Heart left ventricle (tissue), 16 donors: Measurements from ENCODE around the gene ADAMTS3. TPM values are rescaled to one million over a fixed set of nuclear protein-coding genes. Genes with fewer than 3 reads are reported as not detected.

Source experiments
- ATAC-seq, 4 donors: fragments of 200-7000 bp; cut with Tn5 transposase; one replicate each; pipeline ENCODE4 v1.9.1; 2020 to 2022; ENCODE audit warnings: moderate library complexity in 4 of 4, mild to moderate bottlenecking in 3 of 4, moderate number of reproducible peaks in 1 of 4
- DNase-seq, 5 donors: peaks; one replicate each; pipeline ENCODE4 v3.0.0-alpha.2; 2020
- H3K27ac ChIP-seq, 12 donors: fragments of 200-600 bp; sonication (generic) in 4 of 12; one replicate each; pipeline versions ENCODE4 v1.5.0 to v1.8.0; 2016 to 2022; ENCODE audit warnings: mild to moderate bottlenecking in 2 of 12
- H3K27me3 ChIP-seq, 9 donors: fragments of 200-600 bp; sonication (generic) in 2 of 9; one replicate each; pipeline versions ENCODE4 v1.5.1 to v1.8.0; 2016 to 2022; ENCODE audit warnings: mild to moderate bottlenecking in 3 of 9
- H3K36me3 ChIP-seq, 9 donors: fragments of 200-600 bp; sonication (generic) in 2 of 9; one replicate each; pipeline versions ENCODE4 v1.5.0 to v1.8.0; 2018 to 2022; ENCODE audit warnings: mild to moderate bottlenecking in 2 of 9
- H3K4me1 ChIP-seq, 12 donors: fragments of 200-600 bp; sonication (generic) in 4 of 12; one replicate each; pipeline versions ENCODE4 v1.5.0 to v1.8.0; 2016 to 2022; ENCODE audit warnings: mild to moderate bottlenecking in 3 of 12
- H3K4me3 ChIP-seq, 12 donors: fragments of 200-600 bp; sonication (generic) in 4 of 12; one replicate each; pipeline versions ENCODE4 v1.5.0 to v1.8.0; 2017 to 2022; ENCODE audit warnings: mild to moderate bottlenecking in 9 of 12, moderate library complexity in 4 of 12
- H3K9me3 ChIP-seq, 12 donors: fragments of 200-600 bp; sonication (generic) in 4 of 12; one replicate each; pipeline versions ENCODE4 v1.5.0 to v1.8.0; 2016 to 2022; ENCODE audit warnings: mild to moderate bottlenecking in 1 of 12
- CTCF ChIP-seq, 12 donors: fragments of 200-600 bp; sonication (generic) in 4 of 12; IDR thresholded peaks; one replicate each; pipeline versions ENCODE4 v1.5.0 to v1.8.0; 2018 to 2022; ENCODE audit warnings: antibody characterized with exemption in 12 of 12, mild to moderate bottlenecking in 5 of 12
- POLR2A ChIP-seq, 2 donors: fragments of 450-650 bp; IDR thresholded peaks; one replicate each; pipeline ENCODE4 v1.6.1; 2017; ENCODE audit warnings: antibody characterized with exemption in 2 of 2, mild to moderate bottlenecking in 2 of 2, moderate library complexity in 2 of 2
- WGBS, 4 donors: extraction: QIAGEN DNeasy Blood & Tissue Kit in 2 of 4; methylation state at CpG; one replicate each; pipeline versions ENCODE4 v1.1.5 to v1.1.7; 2013 to 2018; 5-methylcytosine and 5-hydroxymethylcytosine counted together
- intact Hi-C, 10 donors: fragments of 100-400 bp; cut with DNase I; formaldehyde crosslinking; loops; one replicate each; pipeline versions ENCODE4 v1.11.1 to v1.14.2; 2022
- polyA plus RNA-seq, 2 donors: library from polyadenylated mRNA; stranded (reverse); fragments of 200-250 nt; gene quantifications; one replicate each; pipeline ENCODE4 v1.2.3, GENCODE V29; 2013
- total RNA-seq, 9 donors: library from RNA; depleted of rRNA in 2 of 9; stranded (reverse); fragments of >200 nt in 2 of 9; fragmentation: NEBNext Ultra II Directional in 3 of 9; extraction: Animal tissue kit (Norgen Biotek cat#: 25700) in 3 of 9; gene quantifications; one replicate each; pipeline versions ENCODE4 v1.1.0 to v1.2.4, GENCODE V29; 2016 to 2023
- donor health status: ischemic (EF 13 %, LVEDD 7.1; RV severe dilation, severe dysfunction).
- donor health status: healthy with polysubstance abuse.
- donor health status: DM: no; HTN: yes; CAD: no.
- donor health status: DM: no; HTN: no; CAD: no.
- donor health status: ischemic (EF 25% LVEDD 6.9; RV normal size, moderate dysfunction).
- donor health status: ischemic (EF 25% LVEDD 5.7; RV mildly dilated, moderate dysfunction).
- donor health status: healthy.
- donor health status: DM: yes; HTN: yes; CAD: no.
- donor health status: ischemic (EF 35%, LVEDD 5.7; RV mildly dilated, moderate dysfunction).
- donor health status: nonischemic (EF 11% LVEDD 7.7; RV severe dilation, severe dysfunction).
- donor health status: DM: yes; HTN: yes; CAD: no.
- donor health status: PGD.
- donor health status: ischemic (EF 29% LVEDD 5.4; RV normal size, mild dysfunction).
- donor health status: nonischemic (EF 23%, LVEDD 6.1; RV moderate dilation, normal function).

Gene ADAMTS3
- total and polyA plus RNA-seq, 11 donors = 0.08 to 3.3 (median 0.42) TPM; not detected in 1

DNA sequence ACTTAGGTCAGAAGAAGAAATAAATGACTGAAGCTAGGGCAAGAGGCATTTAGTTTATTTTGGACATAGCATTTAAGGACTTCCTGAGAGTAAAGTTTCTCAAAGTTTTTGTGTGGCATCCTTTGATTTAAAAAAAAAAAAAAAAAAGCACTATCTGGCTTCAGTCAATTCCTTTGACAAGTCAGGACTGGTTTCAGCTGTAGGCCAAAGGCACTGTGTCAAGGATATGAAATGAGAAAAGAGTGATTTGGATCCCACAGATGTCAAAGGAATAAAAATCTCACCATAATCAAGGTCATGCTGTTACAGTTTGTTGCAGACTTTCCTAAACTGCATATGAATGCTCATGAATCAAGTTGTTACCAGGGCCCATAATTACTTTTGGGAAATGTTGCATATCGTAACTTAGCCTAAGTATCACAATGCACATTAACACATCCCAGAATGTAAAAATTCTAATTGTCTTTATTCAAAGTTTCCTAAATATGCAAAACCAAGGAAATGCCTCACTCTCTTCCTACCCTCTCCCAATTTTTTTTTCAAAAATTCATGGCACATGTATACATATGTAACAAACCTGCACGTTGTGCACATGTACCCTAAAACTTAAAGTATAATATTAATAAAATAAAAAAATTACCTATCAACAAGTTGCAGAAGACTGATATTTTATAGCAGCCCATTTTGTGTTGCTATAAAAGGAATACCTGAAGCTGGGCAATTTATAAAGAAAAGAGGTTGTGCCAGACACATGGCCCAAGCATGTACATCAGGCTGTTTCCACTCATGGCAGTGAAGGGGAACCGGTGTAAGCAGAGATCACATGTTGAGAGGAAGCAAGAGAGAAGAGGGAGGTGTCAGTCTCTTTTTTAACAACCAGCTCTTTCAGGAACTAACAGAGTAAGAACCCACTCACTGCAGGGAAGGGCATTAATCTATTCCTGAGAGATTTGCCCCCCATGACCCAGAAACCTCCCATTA lies 33.7 kb upstream of the ADAMTS3 start:
- no peak for DNase-seq
- TF ChIP-seq POLR2A (IDR thresholded peaks at IDR 0.05) (no peak), CTCF (IDR thresholded peaks at IDR 0.05) (no peak)
- 74 to 83% (median 77%) methylated on average over 3 of the region's 3 CpGs for WGBS, 4 donors
- peaks cover 0 to 7% (median 0%) of the 10 kb centered on the region in 12 donors for H3K9me3 ChIP-seq
- intact Hi-C loops = no loop called here
- no peaks in the 10 kb centered on the region for H3K4me1 ChIP-seq
- no peak overlapping the region for H3K4me3 ChIP-seq
- H3K36me3 ChIP-seq = no peaks in the 10 kb centered on the region
- H3K27ac ChIP-seq = no peak overlapping the region
- H3K27me3 ChIP-seq = no peaks in the 10 kb centered on the region
- no peak for ATAC-seq

DNA sequence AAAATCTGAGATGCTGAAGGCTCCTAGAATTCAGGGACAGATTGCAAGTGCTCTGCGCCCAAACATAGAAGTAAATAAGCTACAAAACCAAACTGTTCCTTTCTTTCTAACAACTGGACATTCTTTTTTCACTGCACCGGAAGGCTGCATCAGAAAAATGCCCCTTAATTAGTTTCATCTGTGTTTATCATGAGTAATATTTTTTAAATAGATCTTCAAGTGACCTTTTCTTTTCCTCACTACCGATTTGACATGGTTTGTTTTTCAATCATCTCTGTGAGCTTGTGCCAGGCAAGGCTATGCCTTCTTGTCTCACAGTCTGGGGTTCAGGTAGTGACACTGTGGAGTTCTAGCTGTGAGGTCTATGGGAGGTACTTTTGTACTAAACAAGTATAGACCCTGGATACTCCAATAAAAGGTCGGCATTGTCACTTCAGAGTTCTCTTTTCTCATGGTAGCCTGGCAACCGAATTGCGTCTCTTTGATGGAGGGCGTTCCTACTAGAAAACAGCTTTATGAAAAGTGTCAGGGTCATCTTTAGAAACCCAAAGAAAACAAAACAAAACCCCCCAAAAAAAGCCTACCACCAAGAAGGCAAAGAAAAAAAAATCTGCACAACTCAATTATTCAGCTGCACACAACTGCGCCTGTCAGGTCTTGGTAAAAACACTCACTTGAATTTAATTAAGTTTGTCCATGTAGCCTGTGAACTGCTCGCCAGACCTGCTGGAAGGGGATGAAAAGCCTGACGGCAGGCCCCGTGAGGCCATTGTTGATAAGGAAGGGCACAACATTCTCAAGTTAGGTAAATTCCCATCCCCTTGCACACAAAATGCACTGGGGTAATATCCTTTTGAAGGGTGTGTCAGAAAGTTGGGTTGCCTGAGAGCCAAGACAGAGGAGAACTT lies 22.8 kb upstream of the ADAMTS3 start:
- Histone ChIP-seq H3K4me1 (no peaks in the 10 kb centered on the region), H3K27me3 (no peaks in the 10 kb centered on the region), H3K27ac (no peak overlapping the region), H3K36me3 (no peaks in the 10 kb centered on the region), H3K9me3 (no peaks in the 10 kb centered on the region), H3K4me3 (no peak overlapping the region)
- 67 to 78% (median 68%) methylated on average over 11 of the region's 11 CpGs for WGBS, 4 donors
- intact Hi-C loops = no loop called here
- no peak for ATAC-seq
- TF ChIP-seq POLR2A (IDR thresholded peaks at IDR 0.05) = no peak
- TF ChIP-seq CTCF (IDR thresholded peaks at IDR 0.05) = no peak
- DNase-seq = no peak

GRCh38 chr4:72587334-72587733 lies 18.3 kb upstream of the ADAMTS3 start:
- intact Hi-C loops = no loop called here
- WGBS, 4 donors = 88 to 93% (median 90%) methylated on average over 2 of the region's 2 CpGs
- Histone ChIP-seq H3K4me3 (no peak overlapping the region), H3K27ac (no peak overlapping the region), H3K27me3 (no peaks in the 10 kb centered on the region), H3K9me3 (no peaks in the 10 kb centered on the region), H3K4me1 (no peaks in the 10 kb centered on the region), H3K36me3 (no peaks in the 10 kb centered on the region)
- ATAC-seq (no peak), DNase-seq (no peak)
- TF ChIP-seq CTCF (IDR thresholded peaks at IDR 0.05) (no peak), POLR2A (IDR thresholded peaks at IDR 0.05) (no peak)

DNA sequence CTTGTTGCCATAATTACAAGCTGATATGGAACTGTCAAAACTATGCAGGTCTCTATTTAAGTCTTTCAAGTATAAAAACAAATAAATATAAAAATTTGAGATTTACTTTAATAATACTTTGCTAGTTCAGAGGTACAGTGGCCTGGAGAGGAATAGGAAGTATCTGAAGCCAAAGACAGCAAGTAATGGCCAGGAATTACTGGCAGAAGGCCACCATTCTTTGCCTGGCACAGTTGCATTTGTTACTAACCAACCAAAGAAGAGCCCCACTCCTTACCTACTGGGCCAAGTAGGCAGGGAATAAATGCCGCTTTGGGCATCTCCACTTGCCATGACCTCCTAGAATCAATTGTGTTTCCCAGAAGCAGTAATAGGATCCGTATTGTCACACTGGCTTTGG lies 13.8 kb upstream of the ADAMTS3 start:
- DNase-seq = no peak
- Histone ChIP-seq H3K36me3 (no peaks in the 10 kb centered on the region), H3K9me3 (no peaks in the 10 kb centered on the region), H3K4me3 (no peak overlapping the region), H3K27ac (no peak overlapping the region), H3K27me3 (no peaks in the 10 kb centered on the region), H3K4me1 (no peaks in the 10 kb centered on the region)
- 0 to 62% (median 0%) methylated on average over 1 to 2 of the region's 2 CpGs for WGBS, 4 donors
- no peak for TF ChIP-seq POLR2A (IDR thresholded peaks at IDR 0.05)
- no peak for TF ChIP-seq CTCF (IDR thresholded peaks at IDR 0.05)
- intact Hi-C loops = no loop called here
- ATAC-seq = no peak
